Measurements from ENCODE around the gene ADAM12. TPM values are rescaled to one million over a fixed set of nuclear protein-coding genes. Genes with fewer than 3 reads are reported as not detected.

The ADAM12 gene
- total and polyA plus RNA-seq, 9 of the 15 experiments (the other 6 are each of a cell fraction or from before 2014, with no cell fraction given): not detected

DNA sequence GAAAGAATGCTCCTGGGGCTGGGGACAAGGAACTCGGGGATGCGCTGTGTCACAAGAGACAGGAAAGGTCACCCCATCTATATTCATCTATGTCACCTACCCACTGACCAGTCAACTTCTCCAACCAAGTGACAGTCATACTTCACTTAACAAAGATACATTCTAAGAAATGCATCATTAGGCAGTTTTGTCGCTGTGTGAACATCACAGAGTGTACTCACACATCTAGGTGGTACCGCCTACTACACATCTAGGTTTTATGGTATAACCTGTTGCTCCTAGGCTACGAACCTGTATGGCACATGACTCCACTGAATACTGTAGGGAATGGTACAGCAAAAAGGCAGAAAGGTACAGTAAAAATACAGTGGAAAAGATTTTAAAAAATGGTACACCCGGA is 3.8 kb upstream of the ADAM12 start:
- no peak overlapping the region for H3K4me2 ChIP-seq (ENCODE audit: insufficient read depth, low read length)
- H3K9me1 ChIP-seq (ENCODE audit: control insufficient read depth, insufficient read depth, low read length): no peaks in the 10 kb centered on the region
- H3K27ac ChIP-seq (ENCODE audit: extremely low read depth, low read depth, low read length): no peak overlapping the region
- no peaks in the 10 kb centered on the region for H4K20me1 ChIP-seq (replicated peaks; ENCODE audit: control insufficient read depth, insufficient read depth, low read length)
- intact Hi-C loops (cut with micrococcal nuclease): no loop called here
- WGBS (ENCODE audit: insufficient coverage, low coverage, missing lambda C conversion rate): 8% methylated on average over 5 of the region's 6 CpGs
- no peak for TF ChIP-seq ZNF77 (CRISPR knock-in tag; IDR thresholded peaks at IDR 0.05)
- H3K27me3 ChIP-seq (ENCODE audit: control insufficient read depth in 2 of 2, insufficient read depth in 2 of 2, low read length in 2 of 2): no peaks in the 10 kb centered on the region
- no peak for FAIRE-seq
- BruUV-seq (replicated peaks): no TSS peak
- ATAC-seq: no peak
- H3K36me3 ChIP-seq (ENCODE audit: control insufficient read depth, insufficient read depth, low read length): no peaks in the 10 kb centered on the region
- no peak overlapping the region for H3K4me3 ChIP-seq
- in situ Hi-C loops (cut with MboI): no loop called here
- CTCF ChIA-PET (ENCODE audit: low intra/inter-chr PET ratio): no interaction called here
- POLR2A ChIA-PET: no interaction called here
- DNase-seq (ENCODE audit: extremely low read depth in 1 of 4, low spot score in 3 of 4): no peak
- no peak overlapping the region for H3K9ac ChIP-seq (ENCODE audit: insufficient read depth in 1 of 2, low read depth in 2 of 2, low read length in 2 of 2)
- no peaks in the 10 kb centered on the region for H3K79me2 ChIP-seq (ENCODE audit: control insufficient read depth, insufficient read depth, low read length)
- H3K9me3 ChIP-seq (replicated peaks; ENCODE audit: control insufficient read depth, insufficient read depth, low read depth, low read length): no peaks in the 10 kb centered on the region
- no peak overlapping the region for H2AFZ ChIP-seq (ENCODE audit: low read depth, low read length)
- H3K4me1 ChIP-seq (replicated peaks in 1 of 2; ENCODE audit: control insufficient read depth in 2 of 2, insufficient read depth in 2 of 2, low read length in 2 of 2): no peaks in the 10 kb centered on the region; a peak in 1 of 5 replicates

- Histone ChIP-seq H3K4me1 (replicated peaks in 1 of 2; ENCODE audit: control insufficient read depth in 2 of 2, insufficient read depth in 2 of 2, low read length in 2 of 2) (no peaks in the 10 kb centered on the region; a peak in 1 of 5 replicates), H3K27me3 (ENCODE audit: control insufficient read depth in 2 of 2, insufficient read depth in 2 of 2, low read length in 2 of 2) (no peaks in the 10 kb centered on the region), H3K9me3 (replicated peaks; ENCODE audit: control insufficient read depth, insufficient read depth, low read depth, low read length) (no peaks in the 10 kb centered on the region), H3K4me3 (no peak overlapping the region), H3K9me1 (ENCODE audit: control insufficient read depth, insufficient read depth, low read length) (no peaks in the 10 kb centered on the region), H3K27ac (ENCODE audit: extremely low read depth, low read depth, low read length) (no peak overlapping the region), H3K9ac (ENCODE audit: insufficient read depth in 1 of 2, low read depth in 2 of 2, low read length in 2 of 2) (no peak overlapping the region), H4K20me1 (replicated peaks; ENCODE audit: control insufficient read depth, insufficient read depth, low read length) (no peaks in the 10 kb centered on the region), H3K4me2 (ENCODE audit: insufficient read depth, low read length) (no peak overlapping the region), H2AFZ (ENCODE audit: low read depth, low read length) (no peak overlapping the region), H3K79me2 (ENCODE audit: control insufficient read depth, insufficient read depth, low read length) (no peaks in the 10 kb centered on the region), H3K36me3 (ENCODE audit: control insufficient read depth, insufficient read depth, low read length) (no peaks in the 10 kb centered on the region)
- ChIA-PET POLR2A (interaction anchor here (0.6 kb wide), 1 partner anchor 60 kb away, joined by 3 read pairs; no protein-coding TSS in a partner anchor), CTCF (ENCODE audit: low intra/inter-chr PET ratio) (no interaction called here)
- DNase-seq (ENCODE audit: extremely low read depth in 1 of 4, low spot score in 3 of 4) (no peak), FAIRE-seq (no peak), ATAC-seq (no peak)
- no TSS peak for BruUV-seq (replicated peaks)
- intact Hi-C loops (cut with micrococcal nuclease) (no loop called here), in situ Hi-C loops (cut with MboI) (no loop called here)
- 0% methylated on average over 9 of the region's 9 CpGs for WGBS (ENCODE audit: insufficient coverage, low coverage, missing lambda C conversion rate)
- TF ChIP-seq FOXK1 (CRISPR knock-in tag; IDR thresholded peaks at IDR 0.05; ENCODE audit: borderline replicate concordance) (no peak), ZBTB33 (CRISPR knock-in tag; IDR thresholded peaks at IDR 0.05) (no peak), CBX5 (IDR thresholded peaks at IDR 0.05; ENCODE audit: borderline replicate concordance, low read depth) (no peak), ZNF232 (CRISPR knock-in tag; IDR thresholded peaks at IDR 0.05) (no peak), POU5F1 (IDR thresholded peaks at IDR 0.05; ENCODE audit: borderline replicate concordance, low read depth, low read length, partially characterized antibody) (no peak), IRF2 (CRISPR knock-in tag; IDR thresholded peaks at IDR 0.05) (no peak), PCBP2 (IDR thresholded peaks at IDR 0.05; ENCODE audit: low read depth, low read length, poor library complexity, severe bottlenecking) (no peak), ZNF699 (CRISPR knock-in tag; IDR thresholded peaks at IDR 0.05; ENCODE audit: insufficient replicate concordance) (no peak)
- TF ChIP-seq, protein P1, sequence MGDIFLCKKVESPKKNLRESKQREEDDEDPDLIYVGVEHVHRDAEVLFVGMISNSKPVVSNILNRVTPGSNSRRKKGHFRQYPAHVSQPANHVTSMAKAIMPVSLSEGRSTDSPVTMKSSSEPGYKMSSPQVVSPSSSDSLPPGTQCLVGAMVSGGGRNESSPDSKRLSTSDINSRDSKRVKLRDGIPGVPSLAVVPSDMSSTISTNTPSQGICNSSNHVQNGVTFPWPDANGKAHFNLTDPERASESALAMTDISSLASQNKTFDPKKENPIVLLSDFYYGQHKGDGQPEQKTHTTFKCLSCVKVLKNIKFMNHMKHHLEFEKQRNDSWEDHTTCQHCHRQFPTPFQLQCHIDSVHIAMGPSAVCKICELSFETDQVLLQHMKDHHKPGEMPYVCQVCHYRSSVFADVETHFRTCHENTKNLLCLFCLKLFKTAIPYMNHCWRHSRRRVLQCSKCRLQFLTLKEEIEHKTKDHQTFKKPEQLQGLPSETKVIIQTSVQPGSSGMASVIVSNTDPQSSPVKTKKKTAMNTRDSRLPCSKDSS (IDR thresholded peaks at IDR 0.05; ENCODE audit: low read depth, partially characterized antibody): no peak
Observed at GRCh38 chr10:126391192-126391885, 3.1 kb upstream of the ADAM12 start.

Measured in K562 (cell line).